ENCODE data around the gene ULK4.

DNA sequence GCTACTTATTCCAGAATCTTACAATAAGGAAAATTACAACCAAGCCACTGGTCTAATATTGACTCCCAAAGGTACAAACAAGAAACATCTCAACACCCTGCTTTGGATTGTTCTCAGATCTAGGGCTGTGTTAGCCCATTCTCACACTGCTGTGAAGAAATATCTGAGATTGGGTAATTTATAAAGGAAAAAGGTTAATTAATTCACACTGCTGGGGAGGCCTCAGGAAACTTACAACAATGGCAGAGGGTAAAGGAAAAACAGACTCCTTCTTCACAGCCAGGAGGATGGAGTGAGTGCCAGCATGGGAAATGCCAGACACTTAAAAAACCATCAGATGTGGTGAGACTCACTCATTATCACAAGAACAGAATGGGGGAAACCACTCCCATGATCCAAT is 208.3 kb downstream of the ULK4 start:
- no peak for TF ChIP-seq POLR2A (IDR thresholded peaks at IDR 0.05)
- TF ChIP-seq, protein P1, sequence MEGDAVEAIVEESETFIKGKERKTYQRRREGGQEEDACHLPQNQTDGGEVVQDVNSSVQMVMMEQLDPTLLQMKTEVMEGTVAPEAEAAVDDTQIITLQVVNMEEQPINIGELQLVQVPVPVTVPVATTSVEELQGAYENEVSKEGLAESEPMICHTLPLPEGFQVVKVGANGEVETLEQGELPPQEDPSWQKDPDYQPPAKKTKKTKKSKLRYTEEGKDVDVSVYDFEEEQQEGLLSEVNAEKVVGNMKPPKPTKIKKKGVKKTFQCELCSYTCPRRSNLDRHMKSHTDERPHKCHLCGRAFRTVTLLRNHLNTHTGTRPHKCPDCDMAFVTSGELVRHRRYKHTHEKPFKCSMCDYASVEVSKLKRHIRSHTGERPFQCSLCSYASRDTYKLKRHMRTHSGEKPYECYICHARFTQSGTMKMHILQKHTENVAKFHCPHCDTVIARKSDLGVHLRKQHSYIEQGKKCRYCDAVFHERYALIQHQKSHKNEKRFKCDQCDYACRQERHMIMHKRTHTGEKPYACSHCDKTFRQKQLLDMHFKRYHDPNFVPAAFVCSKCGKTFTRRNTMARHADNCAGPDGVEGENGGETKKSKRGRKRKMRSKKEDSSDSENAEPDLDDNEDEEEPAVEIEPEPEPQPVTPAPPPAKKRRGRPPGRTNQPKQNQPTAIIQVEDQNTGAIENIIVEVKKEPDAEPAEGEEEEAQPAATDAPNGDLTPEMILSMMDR (IDR thresholded peaks at IDR 0.05) = no peak
- no peak for TF ChIP-seq EP300 (IDR thresholded peaks at IDR 0.05)

Data from ovary (tissue), 3 donors.